NCI-H2171 treated with DMSO at 0.1 percent for 48 hours (cell line): ENCODE data around the gene TOR1B.

Source experiments
- DNase-seq: peaks from one replicate; lab custom pipeline; 2025; lab: John Stamatoyannopoulos, UW

Gene TOR1B

DNA sequence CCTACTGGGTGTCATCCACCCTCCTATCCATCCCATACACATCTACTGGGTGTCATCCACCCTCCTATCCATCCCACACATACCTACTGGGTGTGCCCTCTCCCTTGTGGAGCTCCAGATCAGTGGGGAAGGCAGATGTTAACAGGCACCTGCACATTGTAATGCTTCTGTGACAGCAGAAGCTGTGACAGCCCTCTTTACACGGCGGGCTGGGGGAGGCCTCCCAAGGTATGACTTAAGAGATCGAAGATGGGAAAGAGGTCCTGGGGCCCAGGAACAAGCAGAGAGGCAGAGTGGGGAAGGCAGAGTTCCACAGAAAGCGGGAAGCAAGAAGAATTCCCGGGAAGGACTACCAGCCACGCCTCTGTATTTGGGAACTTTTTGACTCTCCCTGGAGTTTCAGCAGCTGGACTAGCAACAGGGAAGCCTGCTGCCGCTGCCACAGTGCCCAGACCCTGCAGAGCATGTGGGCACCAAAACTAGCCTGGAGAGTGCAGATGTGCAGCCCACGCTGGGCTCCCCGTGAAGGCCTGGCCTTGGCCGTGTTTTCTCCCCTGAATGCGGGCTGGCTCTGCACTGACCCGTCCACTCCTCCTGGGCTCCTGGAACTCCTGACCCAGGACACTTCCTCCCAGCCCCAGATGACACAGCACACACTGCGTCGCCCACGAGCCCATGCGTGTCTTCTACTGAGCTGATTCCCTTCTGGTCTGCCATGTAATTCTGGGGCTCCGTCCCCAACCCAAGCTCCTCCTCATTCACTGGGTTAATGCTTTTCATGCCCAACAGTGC is 11.6 kb downstream of the TOR1B start:
- no peak for DNase-seq

DNA sequence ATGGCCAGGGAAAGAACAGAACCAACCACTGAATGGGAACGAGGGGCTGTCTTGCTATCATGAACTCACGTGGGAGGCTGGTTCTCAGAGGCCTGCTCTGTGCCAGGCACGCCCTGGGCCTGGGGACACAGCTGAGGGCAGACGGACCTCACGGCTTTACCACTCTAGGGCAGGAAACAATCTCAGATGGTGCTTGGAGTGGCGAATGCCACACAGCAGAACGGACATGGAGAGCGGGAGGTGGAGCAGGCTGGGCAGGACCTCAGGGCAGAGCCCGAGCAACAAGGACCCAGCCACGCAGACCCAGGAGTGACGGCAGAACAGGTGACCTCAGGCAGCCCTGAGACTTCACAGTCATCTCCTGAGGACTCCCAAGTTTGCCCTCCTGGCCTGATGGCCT is 12.3 kb downstream of the TOR1B start:
- no peak for DNase-seq

DNA sequence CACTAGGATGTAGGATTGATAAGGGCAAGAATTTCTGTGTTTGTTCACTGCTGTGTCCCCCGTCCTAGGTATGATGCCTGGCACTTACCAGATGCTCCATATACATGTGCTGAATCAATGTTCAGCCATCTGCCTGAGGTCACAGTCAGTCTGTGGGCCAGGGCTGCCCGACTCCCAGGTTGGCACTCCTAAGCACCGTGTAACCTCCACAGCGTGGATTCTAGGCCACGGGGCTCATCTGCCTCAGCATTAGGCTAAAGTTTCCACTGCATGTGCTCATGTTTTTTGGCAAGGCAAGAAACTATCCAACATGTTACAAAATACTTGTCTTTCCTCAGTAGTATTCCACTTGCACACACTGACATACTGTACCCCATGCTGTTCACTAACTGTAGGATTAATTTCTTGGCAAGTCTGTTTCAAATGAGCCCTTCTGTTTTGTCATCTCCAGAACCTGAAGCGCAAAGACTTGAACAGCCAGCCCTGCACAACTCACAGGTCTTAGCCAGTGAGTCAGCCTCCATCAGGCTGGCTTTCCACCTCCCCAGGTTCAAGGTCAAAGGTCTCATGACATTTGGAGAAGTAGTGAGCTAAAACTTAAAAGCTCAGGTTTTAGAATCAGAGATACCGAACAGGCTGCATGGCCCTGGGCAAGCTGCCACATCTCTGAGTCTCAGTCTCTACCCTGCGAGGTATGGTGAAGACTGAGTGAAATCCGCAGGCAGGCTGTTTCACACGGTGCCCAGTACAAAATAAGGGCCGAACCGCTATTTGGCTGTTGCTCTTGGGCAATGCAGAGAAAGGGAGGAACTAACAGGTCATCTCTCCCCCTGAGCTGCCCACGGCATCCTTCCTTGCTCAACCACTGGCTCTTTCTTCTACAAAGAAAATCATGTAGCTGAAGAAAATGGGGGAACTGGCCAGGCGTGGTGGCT is 13.8 kb downstream of the TOR1B start:
- DNase-seq = no peak

DNA sequence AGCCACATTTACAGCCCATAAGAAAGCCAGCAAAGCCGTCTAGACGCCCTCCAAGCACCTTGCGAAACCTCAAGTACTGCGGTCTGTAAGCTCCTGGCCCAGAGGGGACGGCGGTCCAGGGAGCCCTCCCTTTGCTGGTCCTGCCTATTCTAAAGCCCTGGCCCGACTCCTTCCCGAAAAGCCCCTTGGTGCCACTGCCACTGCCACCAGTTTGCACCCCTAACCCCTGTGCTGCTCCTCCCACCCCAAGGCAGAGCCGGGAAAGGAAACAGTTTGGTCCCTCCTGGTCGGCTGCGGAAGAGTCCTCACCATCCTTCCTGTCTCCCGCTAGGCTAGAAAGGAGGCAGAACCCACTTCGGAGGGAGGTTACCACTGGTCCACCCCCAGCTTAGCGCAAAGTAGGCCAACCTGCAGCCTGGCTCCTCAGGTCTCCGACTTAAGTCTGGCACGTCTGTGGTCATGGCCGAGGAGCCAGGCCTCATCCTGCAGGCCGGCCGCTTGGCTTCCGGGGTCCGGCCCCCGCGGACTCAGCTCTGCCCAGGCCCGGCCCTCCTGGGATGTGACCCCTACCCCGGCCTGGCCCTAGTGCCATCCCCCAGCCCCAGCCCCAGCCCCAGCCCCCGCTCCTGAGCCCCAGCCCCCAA is 20.0 kb downstream of the TOR1B start:
- no peak for DNase-seq

DNA sequence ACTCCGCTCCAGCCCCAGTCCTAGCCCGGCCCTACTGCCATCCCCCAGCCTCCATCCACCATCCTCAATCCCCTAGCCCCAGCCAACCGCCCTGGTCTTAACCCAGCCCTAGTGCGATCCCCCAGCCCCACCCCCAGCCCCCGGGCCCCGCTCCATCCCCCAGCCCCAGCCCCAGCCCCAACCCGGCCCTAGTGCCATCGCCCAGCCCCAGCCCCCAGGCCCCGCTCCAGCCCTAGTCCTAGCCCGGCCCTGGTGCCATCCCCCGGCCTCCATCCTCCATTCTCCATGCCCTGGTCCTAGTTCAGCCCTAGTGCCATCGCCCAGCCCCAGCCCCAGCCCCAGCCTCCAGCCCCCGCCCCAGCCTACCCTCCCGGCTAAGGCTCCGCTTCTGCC is 20.6 kb downstream of the TOR1B start:
- no peak for DNase-seq

DNA sequence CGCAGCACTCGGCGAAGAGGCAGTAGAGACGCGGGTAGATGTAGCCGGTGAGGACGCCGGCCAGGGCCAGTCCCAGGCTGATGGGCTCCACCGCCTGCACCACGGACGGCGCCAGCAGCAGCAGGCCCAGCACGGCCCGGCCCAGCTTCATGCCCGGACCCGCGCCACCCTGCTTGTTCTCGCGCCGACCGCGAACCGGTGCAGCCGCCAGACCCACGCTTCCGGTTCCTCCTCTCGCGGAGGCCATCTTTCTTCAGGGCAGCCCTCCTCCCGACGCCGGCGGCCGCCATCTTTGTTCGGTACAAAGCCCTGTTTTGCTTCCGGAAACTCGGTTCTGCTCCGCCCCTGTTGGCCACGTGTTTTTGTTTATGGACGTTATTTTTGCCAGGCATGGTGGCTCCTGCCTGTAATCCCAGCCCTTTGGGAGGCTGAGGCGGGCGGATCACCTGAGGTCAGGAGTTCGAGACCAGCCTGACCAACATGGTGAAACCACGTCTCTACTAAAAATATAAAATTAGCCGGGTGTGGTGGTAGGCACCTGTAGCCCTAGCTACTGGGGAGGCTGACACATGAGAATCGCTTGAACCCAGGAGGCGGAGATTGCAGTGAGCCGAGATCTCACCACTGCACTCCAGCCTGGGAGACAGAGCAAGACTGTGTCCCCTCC is 21.1 kb downstream of the TOR1B start, which contains the start of gene TOR1A:
Gene TOR1A (minus strand): TSS at position 202 of the 667 bp plus-strand sequence. CDS start 51 bp downstream, at position 151.
- peak; percentile 99 for DNase-seq

DNA sequence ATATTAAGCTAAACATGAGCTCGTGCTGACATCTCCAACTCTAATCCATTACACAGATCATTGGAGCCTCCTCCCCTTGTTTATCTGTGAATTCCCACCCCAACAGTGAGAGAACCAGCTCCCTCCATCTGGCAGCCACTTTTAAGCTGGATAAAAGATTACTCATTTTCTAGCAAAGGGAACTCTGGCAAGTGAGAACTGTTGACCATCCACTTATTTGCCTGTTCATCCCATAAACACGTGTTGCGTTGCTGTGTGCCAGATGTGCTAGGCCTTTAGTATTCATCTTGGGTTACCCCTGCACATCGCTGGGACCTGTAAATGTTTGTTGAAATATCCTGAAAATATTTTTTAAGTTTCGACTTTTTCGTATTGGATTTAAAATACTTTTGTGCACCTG is 23.4 kb downstream of the TOR1B start:
- DNase-seq = peak; percentile 43

DNA sequence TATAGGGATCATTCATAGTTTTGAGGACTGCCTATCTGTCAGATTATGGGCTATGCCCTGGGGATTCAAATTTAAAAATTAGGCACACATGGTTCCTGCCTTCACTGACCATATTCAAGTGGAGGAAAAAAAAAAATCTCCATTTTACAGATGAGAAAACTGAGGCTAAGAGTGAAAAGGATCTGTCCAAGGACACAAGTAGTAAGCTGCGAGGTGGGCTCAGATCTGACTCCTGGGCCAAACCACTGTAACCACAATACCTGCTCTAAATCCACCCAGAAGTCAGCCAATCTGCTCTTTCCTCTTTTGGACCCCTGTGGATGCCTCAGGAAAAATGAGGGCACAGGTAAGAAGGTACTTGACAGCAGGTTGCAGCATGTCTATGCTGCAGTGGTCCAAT is 23.8 kb downstream of the TOR1B start:
- DNase-seq = peak; percentile 15

DNA sequence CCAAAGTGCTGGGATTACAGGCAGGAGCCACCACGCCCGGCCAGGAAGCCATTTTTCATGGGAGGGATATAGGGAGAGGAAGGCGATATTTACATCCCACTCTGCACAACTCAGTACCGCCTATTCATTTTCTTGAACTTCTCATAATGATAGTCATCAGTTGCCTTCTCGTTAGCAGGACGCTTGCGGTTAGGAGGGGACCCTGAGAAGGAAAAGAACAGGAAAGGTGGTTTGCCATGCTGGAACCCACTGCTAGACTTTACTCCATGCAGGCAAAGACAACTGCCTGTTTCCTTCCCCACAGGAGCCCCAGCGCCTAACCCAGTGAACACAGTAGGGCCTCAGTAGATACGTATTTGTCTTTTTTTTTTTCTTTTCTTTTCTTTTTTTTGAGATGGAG is 25.1 kb downstream of the TOR1B start:
- no peak for DNase-seq

DNA sequence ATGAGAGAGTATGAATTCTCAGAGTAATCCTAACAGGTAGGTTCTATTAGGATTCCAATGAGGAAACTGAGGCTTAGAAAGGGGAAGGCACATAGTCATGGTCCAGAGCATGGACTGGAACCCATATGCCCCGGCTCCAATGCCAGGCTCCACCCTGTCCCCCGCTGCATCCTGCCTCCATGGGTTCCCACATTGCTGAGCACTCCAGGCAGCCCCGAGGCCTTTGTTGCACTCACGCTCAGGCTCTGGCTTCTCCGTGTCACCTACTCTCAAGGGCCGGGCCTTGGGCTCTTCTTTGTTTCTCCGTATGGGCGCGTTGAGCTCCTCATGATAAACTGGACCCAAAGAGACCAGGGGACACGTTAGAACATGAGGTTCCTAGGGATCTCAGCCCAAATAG is 26.0 kb downstream of the TOR1B start:
- no peak for DNase-seq

DNA sequence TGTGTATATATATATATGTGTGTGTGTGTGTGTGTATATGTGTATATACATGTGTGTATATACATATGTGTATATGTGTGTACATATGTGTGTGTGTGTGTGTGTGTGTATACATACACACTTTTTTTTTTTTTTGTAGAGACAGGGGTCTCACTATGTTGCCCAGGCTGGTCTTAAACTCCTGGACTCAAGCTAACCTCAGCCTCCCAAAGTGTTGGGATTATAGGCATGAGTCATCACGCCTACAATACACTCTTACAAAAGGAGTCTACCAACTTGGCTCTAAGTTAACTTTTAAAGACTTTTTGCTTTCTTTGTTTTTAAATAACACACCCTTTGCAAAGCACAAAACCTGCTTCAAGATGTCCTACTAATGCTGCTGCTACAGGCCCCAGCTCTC is 30.0 kb downstream of the TOR1B start:
- no peak for DNase-seq

DNA sequence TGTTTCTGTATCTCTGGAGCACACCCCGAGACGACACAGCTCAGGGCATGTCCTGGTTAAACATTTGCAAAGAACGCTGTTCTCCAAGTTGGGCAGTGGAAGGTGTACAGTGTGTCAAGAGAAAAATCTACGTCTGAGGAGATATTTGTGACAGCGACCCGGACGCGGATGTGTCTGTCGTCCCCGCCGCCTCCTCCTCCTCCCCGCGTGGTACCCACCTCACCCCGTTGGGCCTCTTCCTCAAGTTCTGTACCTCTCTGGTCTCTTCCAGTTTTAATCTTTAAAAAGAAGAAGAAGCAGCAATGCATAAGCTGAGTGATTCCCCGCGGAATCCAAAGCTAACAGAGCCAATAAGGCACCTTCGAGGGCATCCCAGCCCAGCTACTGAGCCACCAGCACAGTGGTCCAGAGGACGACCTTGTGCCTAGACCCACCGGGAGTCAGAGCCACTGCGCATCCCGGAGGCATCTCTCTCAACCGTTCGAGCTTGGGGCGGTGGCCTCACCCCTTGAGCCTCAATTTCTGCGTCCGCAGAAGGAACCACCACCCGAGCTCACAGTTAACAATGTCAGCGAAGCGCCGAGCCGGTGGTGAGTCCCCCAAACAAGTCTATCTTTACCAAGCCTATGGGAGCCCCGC is 31.6 kb downstream of the TOR1B start:
- peak; percentile 25 for DNase-seq

DNA sequence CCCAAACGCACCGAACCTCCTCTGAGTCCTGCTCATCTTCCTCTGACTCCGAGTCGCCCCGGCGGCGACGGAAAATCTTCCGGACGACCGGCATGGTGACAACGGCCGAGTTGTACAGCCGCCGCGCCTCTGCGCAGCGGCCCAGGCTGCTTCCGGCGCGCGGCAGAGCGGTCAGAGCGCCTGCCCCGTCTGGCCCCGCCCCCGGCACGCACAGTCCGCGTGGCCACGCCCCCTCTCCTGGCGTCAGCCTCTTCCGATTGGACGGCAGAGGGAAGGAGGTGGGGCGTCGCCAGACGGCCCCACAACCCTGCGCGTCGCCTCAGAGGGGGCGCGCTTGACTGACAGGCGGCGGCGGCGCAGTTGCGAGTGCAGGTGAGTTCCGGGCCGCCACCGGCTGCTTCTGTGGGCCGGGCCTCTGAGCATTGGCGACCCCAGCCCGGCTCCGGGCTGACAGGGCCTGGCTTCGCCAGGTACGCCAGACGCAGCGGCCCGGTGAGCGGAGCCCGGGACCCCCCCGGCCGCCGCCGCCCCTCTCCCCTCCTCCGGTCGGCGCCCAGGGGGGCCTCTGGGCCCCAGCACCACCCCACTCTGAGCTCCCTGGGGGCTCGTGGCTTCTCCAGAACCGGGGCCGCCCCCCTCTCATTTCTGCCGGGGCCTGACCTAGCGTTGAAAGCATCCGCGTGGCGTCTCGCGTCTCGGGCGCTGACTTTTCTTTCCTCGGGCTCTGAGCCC is 32.3 kb downstream of the TOR1B start, which contains the start of the genes C9orf78 and USP20:
Gene C9orf78 (minus strand): TSS at position 148 of the 732 bp plus-strand sequence. CDS start 54 bp downstream, at position 94.
Gene USP20 (plus strand): TSS at position 331 of the 732 bp plus-strand sequence. CDS start 17,098 bp downstream, outside the sequence.
- peak; percentile 98 for DNase-seq

DNA sequence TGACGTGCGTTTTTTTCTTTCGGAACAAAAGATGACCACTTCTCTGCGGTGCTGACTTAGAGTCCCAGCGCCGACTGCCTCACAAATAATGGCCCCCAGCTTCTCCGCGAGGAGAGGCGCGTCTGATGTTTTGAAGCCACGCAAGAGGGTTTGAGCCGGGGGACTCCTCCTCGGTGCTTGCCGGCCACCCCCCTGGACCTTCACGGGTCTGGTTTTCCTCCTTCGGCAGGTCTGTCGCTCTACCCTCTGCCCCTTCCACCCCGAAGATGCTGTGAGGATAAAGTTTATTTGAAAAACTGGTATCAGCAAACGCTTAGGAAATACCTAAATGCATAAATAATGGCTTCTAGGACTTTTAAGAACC is 32.9 kb downstream of the TOR1B start:
- peak; percentile 34 for DNase-seq

DNA sequence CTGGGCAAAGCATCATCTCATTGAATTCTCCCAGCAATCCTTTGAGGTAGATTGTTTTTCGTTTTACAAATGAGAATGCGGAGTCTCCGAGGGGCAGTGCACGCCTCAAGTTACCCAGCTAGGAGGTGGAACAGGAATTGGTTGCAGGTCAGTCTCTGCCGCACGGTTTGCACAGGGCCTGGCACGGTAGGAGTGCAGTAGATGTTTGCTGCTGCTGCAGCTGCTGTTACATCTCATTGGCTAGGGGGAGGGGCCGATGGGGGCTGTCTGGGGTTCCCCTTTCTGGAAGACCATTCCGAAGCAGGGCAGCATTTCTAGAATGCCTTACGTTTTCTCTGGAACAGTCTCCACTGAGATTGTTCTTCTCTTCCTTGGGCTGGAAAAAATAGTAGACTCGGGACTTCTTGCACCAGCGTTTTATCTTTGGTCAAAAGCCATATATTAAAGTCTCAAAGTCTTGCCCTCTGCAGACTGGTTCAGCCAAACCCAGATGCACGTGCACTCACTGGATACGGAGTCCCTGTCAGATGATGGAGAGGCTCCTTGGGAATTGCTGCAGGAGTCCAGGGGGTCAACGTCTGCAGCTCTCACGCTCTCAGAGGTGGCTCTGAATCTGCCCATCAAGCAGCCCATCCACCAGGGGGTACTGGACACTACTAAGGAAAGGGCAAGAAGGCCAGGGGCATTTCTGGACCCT is 33.5 kb downstream of the TOR1B start:
- no peak for DNase-seq

DNA sequence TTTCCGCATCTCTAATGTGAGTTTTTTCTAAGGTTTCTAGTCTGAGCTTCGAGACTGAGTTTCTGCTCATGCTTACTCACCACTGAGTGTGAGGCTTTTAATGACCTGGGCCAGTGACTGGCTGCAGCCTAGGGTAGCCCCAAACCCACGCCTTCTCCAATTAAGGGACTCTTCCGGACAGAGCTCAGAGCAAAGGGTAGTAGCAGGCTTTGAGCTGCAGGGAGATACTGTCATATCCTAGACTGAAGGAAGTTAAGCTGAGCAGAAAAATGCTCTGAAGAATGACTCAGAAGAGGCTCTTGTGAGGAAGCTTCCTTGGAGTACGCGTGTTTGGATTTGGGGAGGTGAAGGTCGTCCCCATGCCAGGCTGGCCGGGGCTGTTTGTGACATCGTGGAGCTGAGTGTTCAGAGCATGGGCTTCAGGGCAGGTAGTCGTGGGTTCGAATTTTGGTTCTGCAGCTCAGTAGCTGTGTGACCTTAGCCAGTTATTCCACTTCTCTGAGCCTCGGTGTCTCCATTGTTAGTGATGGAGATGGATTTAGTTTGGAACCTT is 35.8 kb downstream of the TOR1B start:
- DNase-seq = no peak

DNA sequence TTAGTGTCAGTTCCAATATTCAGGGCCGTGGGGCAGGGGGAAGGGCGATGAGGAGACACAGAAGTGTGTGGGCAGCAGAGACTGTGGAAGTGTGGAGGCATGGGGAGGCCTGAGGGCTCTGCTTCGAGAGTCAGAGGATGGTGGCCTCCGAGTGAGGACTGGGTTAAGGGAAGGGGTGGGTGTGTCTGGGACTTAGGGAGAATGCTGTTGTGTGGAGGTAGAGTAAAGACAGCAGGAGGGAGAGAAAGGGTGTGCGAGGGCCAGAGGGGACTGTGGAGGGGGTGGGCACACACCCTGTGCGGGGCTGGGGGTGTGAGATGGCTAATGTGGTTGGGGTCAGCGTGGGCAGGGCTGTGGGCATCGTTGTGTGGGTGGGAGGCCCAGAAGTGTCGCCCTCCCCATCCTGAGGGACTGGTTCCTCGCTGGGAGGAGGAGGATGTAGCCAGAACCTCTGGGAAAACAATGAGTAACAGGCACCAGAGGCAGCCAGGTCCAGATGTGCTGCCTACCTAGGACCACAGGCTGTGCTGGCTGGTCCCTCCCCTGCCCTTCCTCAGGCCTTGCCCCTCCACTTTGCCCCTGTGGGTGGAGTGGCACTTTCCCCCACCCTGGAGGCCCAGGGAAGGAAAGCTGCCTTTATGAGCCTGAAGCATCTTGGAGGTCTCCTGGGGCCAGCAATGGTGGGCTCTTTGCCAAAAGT is 36.5 kb downstream of the TOR1B start:
- DNase-seq = no peak

DNA sequence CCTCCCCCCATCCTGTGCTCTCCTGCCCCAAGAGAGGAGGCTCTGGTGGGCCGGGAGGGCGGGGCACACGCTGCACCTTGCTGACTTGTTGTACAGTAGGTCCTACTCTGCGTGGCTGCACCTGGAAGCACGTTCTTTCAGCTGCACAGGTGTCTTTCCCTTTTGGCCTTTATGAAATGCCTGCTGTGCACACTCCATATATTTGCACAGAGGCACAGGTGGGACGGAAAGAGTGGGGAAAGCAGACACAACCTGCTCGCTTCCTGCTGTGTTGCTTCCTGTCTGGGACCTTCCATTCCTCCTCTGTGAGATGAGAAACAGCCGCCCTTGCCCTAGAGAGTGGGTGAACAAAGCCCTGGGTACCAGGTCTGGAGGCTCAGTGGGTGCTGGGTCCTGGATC is 37.0 kb downstream of the TOR1B start:
- DNase-seq = peak; percentile 88

DNA sequence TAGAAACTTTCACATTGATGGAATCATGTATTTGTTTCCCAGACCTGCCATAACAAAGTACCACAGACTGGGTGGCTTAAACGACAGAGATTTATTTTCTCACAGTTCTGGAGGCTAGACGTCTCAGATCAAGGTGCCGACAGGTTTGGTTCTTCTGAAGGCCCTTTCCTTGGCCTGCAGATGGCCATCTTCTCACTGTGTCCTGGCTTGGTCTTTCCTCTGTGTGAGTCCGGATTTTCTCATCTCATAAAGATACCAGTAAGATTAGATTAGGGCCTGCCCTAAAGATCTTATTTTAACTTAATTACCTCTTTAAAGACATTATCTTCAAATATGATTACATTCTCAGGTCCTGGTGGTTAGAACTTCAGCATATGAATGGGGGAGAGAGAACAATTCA is 38.1 kb downstream of the TOR1B start:
- DNase-seq = no peak
